GM10248 (cell line): ENCODE measurements around the gene NPAS2.

Source experiments
- CTCF ChIA-PET: fragments of 300-600 bp; sonication (Branson Sonifier 250); formaldehyde crosslinking; extraction: SDS; loops from one replicate; lab custom pipeline; 2021; ENCODE audit warnings: antibody characterized with exemption; lab: Yijun Ruan, JAX
- POLR2A ChIA-PET: fragments of 350-650 bp; sonication (Branson Sonifier 250); formaldehyde crosslinking; extraction: SDS; loops from one replicate; lab custom pipeline; 2020; ENCODE audit warnings: antibody characterized with exemption; lab: Yijun Ruan, JAX
- DNase-seq: peaks from one replicate; pipeline ENCODE4 v3.0.0; 2012; ENCODE audit errors: extremely low spot score
- CTCF ChIP-seq: IDR thresholded peaks from 2 replicates; pipeline ENCODE4 v1.5.1; 2012; ENCODE audit warnings: mild to moderate bottlenecking, low read depth; ENCODE audit errors: extremely low read depth, missing control alignments, control extremely low read depth

NPAS2 gene

GRCh38 chr2:100780203-100781008 is 39.5 kb upstream of the NPAS2 start:
- CTCF ChIA-PET = interaction anchor here (1.2 to 1.8 kb wide), 3 partner anchors 10 to 20 kb away, joined by 3 to 5 read pairs (median 3); no protein-coding TSS in a partner anchor

GRCh38 chr2:100781009-100781325 is 39.0 kb upstream of the NPAS2 start:
- no peak for TF ChIP-seq CTCF
- CTCF ChIA-PET = interaction anchor here (1.2 to 1.8 kb wide), 3 partner anchors 11 to 20 kb away, joined by 3 to 5 read pairs (median 3); no protein-coding TSS in a partner anchor
- POLR2A ChIA-PET = no interaction called here

More at GRCh38 chr2:100780203-100781008, 39.5 kb upstream of the NPAS2 start:
- POLR2A ChIA-PET = no interaction called here
- DNase-seq = no peak
- TF ChIP-seq CTCF = no peak

GRCh38 chr2:100781523-100782379 is 38.2 kb upstream of the NPAS2 start:
- TF ChIP-seq CTCF = no peak
- no peak for DNase-seq
- ChIA-PET POLR2A (no interaction called here), CTCF (interaction anchor here (1.8 kb wide), 1 partner anchor 19 kb away, joined by 5 read pairs; no protein-coding TSS in a partner anchor)

More at GRCh38 chr2:100781009-100781325, 39.0 kb upstream of the NPAS2 start:
- DNase-seq = no peak

- no peak for DNase-seq
- no peak for TF ChIP-seq CTCF
- ChIA-PET POLR2A (no interaction called here), CTCF (no interaction called here)
Observed at GRCh38 chr2:100782380-100782878, 37.5 kb upstream of the NPAS2 start.

- TF ChIP-seq CTCF = no peak
- ChIA-PET POLR2A (no interaction called here), CTCF (no interaction called here)
- DNase-seq = no peak
Observed at GRCh38 chr2:100783987-100784386, 36.0 kb upstream of the NPAS2 start.

GRCh38 chr2:100784681-100785080 is 35.3 kb upstream of the NPAS2 start:
- ChIA-PET POLR2A (no interaction called here), CTCF (no interaction called here)
- TF ChIP-seq CTCF = no peak
- DNase-seq = no peak
